SK-N-SH (cell line): ENCODE results near the gene GFPT2. TPM values are rescaled to one million over a fixed set of nuclear protein-coding genes. Genes with fewer than 3 reads are reported as not detected.

Experiments used
- CTCF ChIA-PET: fragments of 300-600, 350-600 bp; formaldehyde crosslinking; extraction: SDS; loops from one replicate; lab custom pipeline; 2021; lab: Yijun Ruan, JAX
- POLR2A ChIA-PET: fragments of 350-600 bp; sonication (Branson Sonifier 250); formaldehyde crosslinking; extraction: SDS; loops from one replicate; lab custom pipeline; 2020; ENCODE audit warnings: antibody characterized with exemption, inconsistent platforms; lab: Yijun Ruan, JAX
- DNase-seq: peaks from one replicate; pipeline ENCODE4 v3.0.0; 2012
- H2AFZ ChIP-seq: fragments of 200-600 bp; sonication (generic); 2 replicates; pipeline ENCODE4 v1.8.1; 2016; ENCODE audit warnings: antibody characterized with exemption, mild to moderate bottlenecking, low read depth
- H3F3A ChIP-seq: fragments of 200-600 bp; sonication (generic); replicated peaks from 2 replicates; pipeline ENCODE3; 2016; ENCODE audit warnings: antibody characterized with exemption, mild to moderate bottlenecking; ENCODE audit not compliant: insufficient read depth
- H3K27ac ChIP-seq, 2 experiments: fragments of 200-500 bp in 1 of 2; fragments of 200-600 bp in 1 of 2; sonication (Bioruptor generic) in 1 of 2; sonication (generic), shearing (Covaris generic) in 1 of 2; 2 replicates each; pipeline versions ENCODE4 v1.5.1 to v1.6.1; 2014 to 2016; ENCODE audit warnings: low read depth in 2 of 2, inconsistent platforms in 1 of 2, low read length in 1 of 2, mild to moderate bottlenecking in 1 of 2, mixed read lengths in 1 of 2
- H3K27me3 ChIP-seq: fragments of 200-600 bp; sonication (generic), shearing (Covaris generic); 2 replicates; pipeline ENCODE4 v1.6.1; 2016; ENCODE audit warnings: mixed run types; ENCODE audit not compliant: insufficient read depth
- H3K36me3 ChIP-seq, 2 experiments: fragments of 200-500 bp in 1 of 2; fragments of 200-600 bp in 1 of 2; sonication (Bioruptor generic) in 1 of 2; sonication (generic) in 1 of 2; replicated peaks in 1 of 2; 2 replicates each; pipeline versions ENCODE3 to v1.5.1; 2014 to 2016; ENCODE audit warnings: low read length in 1 of 2, mild to moderate bottlenecking in 1 of 2; ENCODE audit not compliant: insufficient read depth in 2 of 2, control insufficient read depth in 1 of 2
- H3K4me1 ChIP-seq, 2 experiments: fragments of 200-500 bp in 1 of 2; fragments of 200-600 bp in 1 of 2; sonication (Bioruptor generic) in 1 of 2; sonication (generic), shearing (Covaris generic) in 1 of 2; 2 replicates each; pipeline versions ENCODE4 v1.5.1 to v1.6.1; 2014 to 2016; ENCODE audit warnings: low read depth in 1 of 2, low read length in 1 of 2, mixed run types in 1 of 2; ENCODE audit not compliant: insufficient read depth in 2 of 2, control insufficient read depth in 1 of 2
- H3K4me2 ChIP-seq: fragments of 200-600 bp; sonication (generic), shearing (Covaris generic); 2 replicates; pipeline ENCODE4 v1.6.1; 2017; ENCODE audit warnings: mixed run types
- H3K4me3 ChIP-seq, 2 experiments: fragments of 200-500 bp in 1 of 2; fragments of 200-600 bp in 1 of 2; sonication (Bioruptor generic) in 1 of 2; sonication (generic), shearing (Covaris generic) in 1 of 2; 2 replicates each; pipeline versions ENCODE4 v1.5.1 to v1.8.1; 2014 to 2016; ENCODE audit warnings: low read depth in 2 of 2, inconsistent platforms in 1 of 2, low read length in 1 of 2, mild to moderate bottlenecking in 1 of 2, mixed read lengths in 1 of 2, moderate library complexity in 1 of 2
- H3K79me2 ChIP-seq: fragments of 200-600 bp; sonication (generic); 2 replicates; pipeline ENCODE4 v1.8.1; 2017; ENCODE audit warnings: mild to moderate bottlenecking; ENCODE audit not compliant: insufficient read depth
- H3K9ac ChIP-seq: fragments of 200-600 bp; sonication (generic); 2 replicates; pipeline ENCODE4 v1.6.1; 2017; ENCODE audit warnings: mixed run types
- H3K9me2 ChIP-seq: fragments of 200-600 bp; sonication (generic); 2 replicates; pipeline ENCODE4 v1.6.1; 2017; ENCODE audit warnings: mixed run types
- H3K9me3 ChIP-seq: fragments of 200-600 bp; sonication (generic); 2 replicates; pipeline ENCODE4 v1.6.1; 2017; ENCODE audit warnings: mixed run types, mild to moderate bottlenecking, moderate library complexity
- H4K20me1 ChIP-seq: fragments of 200-600 bp; sonication (generic); 2 replicates; pipeline ENCODE4 v1.6.1; 2017; ENCODE audit warnings: mild to moderate bottlenecking, mixed run types; ENCODE audit not compliant: insufficient read depth
- CHD2 ChIP-seq: fragments of 150-350 bp; IDR thresholded peaks from 2 replicates; pipeline ENCODE4 v1.6.1; 2018; ENCODE audit warnings: low read length; ENCODE audit not compliant: partially characterized antibody
- FOSL2 ChIP-seq: IDR thresholded peaks from 2 replicates; pipeline ENCODE4 v1.4.0; 2012; ENCODE audit warnings: low read depth, mild to moderate bottlenecking, moderate library complexity, borderline replicate concordance
- FOXM1 ChIP-seq: IDR thresholded peaks from 2 replicates; pipeline ENCODE4 v1.4.0; 2012; ENCODE audit warnings: low read depth, mild to moderate bottlenecking
- GABPA ChIP-seq: IDR thresholded peaks from 2 replicates; pipeline ENCODE4 v1.4.0; 2012; ENCODE audit warnings: low read depth, mild to moderate bottlenecking
- MEF2A ChIP-seq: IDR thresholded peaks from 2 replicates; pipeline ENCODE4 v1.4.0; 2012; ENCODE audit warnings: low read depth, borderline replicate concordance
- NRF1 ChIP-seq: IDR thresholded peaks from 2 replicates; pipeline ENCODE4 v1.6.1; 2012; ENCODE audit warnings: low read depth, mild to moderate bottlenecking, low read length
- RCOR1 ChIP-seq: fragments of 150-350 bp; IDR thresholded peaks from 2 replicates; pipeline ENCODE4 v1.6.1; 2017; ENCODE audit warnings: antibody characterized with exemption, low read length
- SIN3A ChIP-seq: IDR thresholded peaks from 2 replicates; pipeline ENCODE4 v1.6.1; 2012; ENCODE audit warnings: low read depth, mild to moderate bottlenecking, low read length, moderate library complexity, borderline replicate concordance
- TAF1 ChIP-seq: IDR thresholded peaks from 2 replicates; pipeline ENCODE4 v1.6.1; 2012; ENCODE audit warnings: low read depth, mild to moderate bottlenecking, low read length, moderate library complexity, borderline replicate concordance
- TCF12 ChIP-seq: IDR thresholded peaks from 2 replicates; pipeline ENCODE4 v1.4.0; 2012
- WGBS: methylation state at CpG from one replicate; pipeline ENCODE4 v1.1.6; 2017; ENCODE audit warnings: low lambda C conversion rate; 5-methylcytosine and 5-hydroxymethylcytosine counted together
- polyA plus RNA-seq, 3 experiments: library from polyadenylated mRNA; depleted of rRNA; stranded (reverse); fragments of >200 nt; gene quantifications; 2 replicates each; pipeline ENCODE4 v1.2.3, GENCODE V29; 2012
- TF ChIP-seq, protein P1 (sequence below): IDR thresholded peaks from 2 replicates; pipeline ENCODE4 v1.4.0; 2012; ENCODE audit warnings: low read depth, borderline replicate concordance
- TF ChIP-seq, protein P2 (sequence below): fragments of 150-350 bp; IDR thresholded peaks from 2 replicates; pipeline ENCODE4 v1.6.1; 2016; ENCODE audit warnings: mild to moderate bottlenecking, low read depth, low read length
- TF ChIP-seq, protein P3 (sequence below): IDR thresholded peaks from 2 replicates; pipeline ENCODE4 v1.4.0; 2012; ENCODE audit warnings: low read depth, borderline replicate concordance
- TF ChIP-seq, protein P4 (sequence below): fragments of 150-350 bp; IDR thresholded peaks from 2 replicates; pipeline ENCODE4 v1.6.1; 2017; ENCODE audit warnings: antibody characterized with exemption, low read length, low read depth, borderline replicate concordance

Gene GFPT2
- polyA plus RNA-seq, 1 of the 3 experiments (the other 2 are of a cell fraction), result 8.1 TPM

DNA sequence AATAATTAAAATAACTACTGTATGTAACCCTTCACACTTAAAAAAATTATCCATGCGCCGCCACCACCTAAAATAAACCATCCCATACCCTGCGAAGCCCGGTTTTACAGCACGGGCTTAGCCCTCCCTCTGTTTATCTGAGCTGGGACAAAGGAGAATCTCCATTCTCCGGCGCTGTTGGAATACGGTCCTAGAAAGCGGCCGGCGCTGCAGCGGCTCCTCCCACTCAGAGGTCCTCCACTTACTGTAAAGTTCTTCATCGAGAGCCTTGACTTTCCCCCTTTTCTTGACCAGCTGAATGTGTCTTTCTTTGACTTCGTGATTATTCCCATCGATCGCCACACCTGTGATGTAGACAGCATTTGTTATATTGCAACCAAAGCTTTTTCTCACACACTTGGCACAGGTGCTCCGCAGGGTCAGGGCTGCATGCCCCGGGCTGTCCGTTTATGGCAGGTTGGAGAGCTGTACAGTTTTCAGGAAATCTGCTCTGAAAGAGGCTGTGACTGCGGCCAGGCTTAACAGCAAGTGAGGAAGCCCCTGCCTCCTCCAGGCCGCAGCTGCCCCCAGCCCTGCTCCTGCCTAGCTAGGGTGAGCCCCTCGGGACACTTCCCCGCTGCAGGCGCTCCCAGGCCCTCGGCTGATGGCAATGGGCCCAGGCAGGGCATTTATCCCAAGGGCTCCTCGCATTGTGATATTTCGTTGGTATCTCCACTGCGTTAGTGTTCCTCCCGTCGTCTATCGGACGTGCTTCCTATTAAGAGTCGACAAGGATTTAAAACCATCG, 16.7 kb downstream of the GFPT2 start:
- ChIA-PET CTCF (interaction anchor here (1.0 to 11.1 kb wide), 3 partner anchors 9 to 43 kb away, joined by 6 to 171 read pairs (median 89); partner anchors contain the start of gene MAPK9), POLR2A (no interaction called here)
- Histone ChIP-seq H3K4me2 (no peak overlapping the region), H3K9me3 (no peaks in the 10 kb centered on the region), H4K20me1 (no peaks in the 10 kb centered on the region), H3F3A (peaks cover 10% of the 10 kb centered on the region), H3K4me3 (no peak overlapping the region), H3K27me3 (no peaks in the 10 kb centered on the region), H3K4me1 (peaks cover 0 to 9% of the 10 kb centered on the region in 2 experiments; a peak in 2 of 4 replicates), H3K9me2 (no peaks in the 10 kb centered on the region), H3K9ac (no peak overlapping the region), H3K36me3 (no peaks in the 10 kb centered on the region), H3K27ac (no peak overlapping the region), H3K79me2 (no peaks in the 10 kb centered on the region), H2AFZ (no peak overlapping the region)
- 86% methylated on average over 25 of the region's 34 CpGs for WGBS
- no peak for TF ChIP-seq MEF2A
- TF ChIP-seq SIN3A, result no peak
- no peak for TF ChIP-seq TCF12
- no peak for TF ChIP-seq GABPA
- TF ChIP-seq, protein P1, sequence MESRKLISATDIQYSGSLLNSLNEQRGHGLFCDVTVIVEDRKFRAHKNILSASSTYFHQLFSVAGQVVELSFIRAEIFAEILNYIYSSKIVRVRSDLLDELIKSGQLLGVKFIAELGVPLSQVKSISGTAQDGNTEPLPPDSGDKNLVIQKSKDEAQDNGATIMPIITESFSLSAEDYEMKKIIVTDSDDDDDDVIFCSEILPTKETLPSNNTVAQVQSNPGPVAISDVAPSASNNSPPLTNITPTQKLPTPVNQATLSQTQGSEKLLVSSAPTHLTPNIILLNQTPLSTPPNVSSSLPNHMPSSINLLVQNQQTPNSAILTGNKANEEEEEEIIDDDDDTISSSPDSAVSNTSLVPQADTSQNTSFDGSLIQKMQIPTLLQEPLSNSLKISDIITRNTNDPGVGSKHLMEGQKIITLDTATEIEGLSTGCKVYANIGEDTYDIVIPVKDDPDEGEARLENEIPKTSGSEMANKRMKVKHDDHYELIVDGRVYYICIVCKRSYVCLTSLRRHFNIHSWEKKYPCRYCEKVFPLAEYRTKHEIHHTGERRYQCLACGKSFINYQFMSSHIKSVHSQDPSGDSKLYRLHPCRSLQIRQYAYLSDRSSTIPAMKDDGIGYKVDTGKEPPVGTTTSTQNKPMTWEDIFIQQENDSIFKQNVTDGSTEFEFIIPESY, result no peak
- TF ChIP-seq, protein P2, sequence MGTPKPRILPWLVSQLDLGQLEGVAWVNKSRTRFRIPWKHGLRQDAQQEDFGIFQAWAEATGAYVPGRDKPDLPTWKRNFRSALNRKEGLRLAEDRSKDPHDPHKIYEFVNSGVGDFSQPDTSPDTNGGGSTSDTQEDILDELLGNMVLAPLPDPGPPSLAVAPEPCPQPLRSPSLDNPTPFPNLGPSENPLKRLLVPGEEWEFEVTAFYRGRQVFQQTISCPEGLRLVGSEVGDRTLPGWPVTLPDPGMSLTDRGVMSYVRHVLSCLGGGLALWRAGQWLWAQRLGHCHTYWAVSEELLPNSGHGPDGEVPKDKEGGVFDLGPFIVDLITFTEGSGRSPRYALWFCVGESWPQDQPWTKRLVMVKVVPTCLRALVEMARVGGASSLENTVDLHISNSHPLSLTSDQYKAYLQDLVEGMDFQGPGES, result no peak
- TF ChIP-seq, protein P3, sequence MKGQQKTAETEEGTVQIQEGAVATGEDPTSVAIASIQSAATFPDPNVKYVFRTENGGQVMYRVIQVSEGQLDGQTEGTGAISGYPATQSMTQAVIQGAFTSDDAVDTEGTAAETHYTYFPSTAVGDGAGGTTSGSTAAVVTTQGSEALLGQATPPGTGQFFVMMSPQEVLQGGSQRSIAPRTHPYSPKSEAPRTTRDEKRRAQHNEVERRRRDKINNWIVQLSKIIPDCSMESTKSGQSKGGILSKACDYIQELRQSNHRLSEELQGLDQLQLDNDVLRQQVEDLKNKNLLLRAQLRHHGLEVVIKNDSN, result no peak
- TF ChIP-seq CHD2, result no peak
- no peak for TF ChIP-seq RCOR1
- no peak for TF ChIP-seq FOXM1
- TF ChIP-seq FOSL2, result no peak
- no peak for TF ChIP-seq TAF1
- TF ChIP-seq, protein P4, sequence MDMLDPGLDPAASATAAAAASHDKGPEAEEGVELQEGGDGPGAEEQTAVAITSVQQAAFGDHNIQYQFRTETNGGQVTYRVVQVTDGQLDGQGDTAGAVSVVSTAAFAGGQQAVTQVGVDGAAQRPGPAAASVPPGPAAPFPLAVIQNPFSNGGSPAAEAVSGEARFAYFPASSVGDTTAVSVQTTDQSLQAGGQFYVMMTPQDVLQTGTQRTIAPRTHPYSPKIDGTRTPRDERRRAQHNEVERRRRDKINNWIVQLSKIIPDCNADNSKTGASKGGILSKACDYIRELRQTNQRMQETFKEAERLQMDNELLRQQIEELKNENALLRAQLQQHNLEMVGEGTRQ, result no peak
- TF ChIP-seq NRF1, result no peak
- DNase-seq, result no peak
